ENCODE results near the gene NBAS. TPM values are rescaled to one million over a fixed set of nuclear protein-coding genes. Genes with fewer than 3 reads are reported as not detected.
A peak's percentile ranks its signal among the peaks of the same experiment; 100 is the strongest.
"Not testable (repeated sequence)": the region's sequence is repeated elsewhere in the genome, so short reads cannot be mapped to it uniquely, and the experiment has no call there.

The NBAS gene
- polyA plus RNA-seq, 4 donors = 26.0 to 67.2 (median 33.6) TPM

DNA sequence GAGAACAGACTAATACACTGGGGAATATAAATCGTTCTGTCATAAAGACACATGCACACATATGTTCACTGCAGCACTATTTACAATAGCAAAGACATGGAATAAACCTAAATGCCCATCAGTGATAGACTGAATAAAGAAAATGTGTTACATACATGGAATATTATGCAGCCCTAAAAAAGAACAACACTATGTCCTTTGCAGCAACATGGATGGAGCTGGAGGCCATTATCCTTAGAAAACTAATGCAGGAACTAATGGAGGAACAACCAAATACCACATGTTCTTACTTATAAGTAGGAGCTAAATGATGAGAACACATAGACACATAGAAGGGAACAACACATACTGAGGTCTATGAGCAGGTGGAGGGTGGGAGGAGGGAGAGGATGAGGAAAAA lies 61.9 kb downstream of the NBAS start:
- not testable (repeated sequence) for H3K9me3 ChIP-seq (ENCODE audit: control insufficient read depth in 2 of 2, insufficient read depth in 1 of 2, low read depth in 1 of 2, low read length in 1 of 2); H3K4me1 ChIP-seq (ENCODE audit: control insufficient read depth in 3 of 3, insufficient read depth in 2 of 3, low read depth in 1 of 3, low read length in 2 of 3); DNase-seq; H3K4me3 ChIP-seq (ENCODE audit: low read depth in 1 of 3, low read length in 3 of 3); H3K27me3 ChIP-seq (ENCODE audit: control insufficient read depth in 3 of 3, insufficient read depth in 3 of 3, low read length in 3 of 3); FAIRE-seq; H3K27ac ChIP-seq (ENCODE audit: low read depth in 1 of 3, low read length in 2 of 3)
- 95 to 100% (median 100%) methylated on average over 1 of the region's 1 CpG for WGBS, 3 donors
- peaks cover 0 to 16% (median 8%) of the 10 kb centered on the region in 3 donors for H3K36me3 ChIP-seq (ENCODE audit: control insufficient read depth in 3 of 3, insufficient read depth in 2 of 3, low read depth in 1 of 3, low read length in 3 of 3)

DNA sequence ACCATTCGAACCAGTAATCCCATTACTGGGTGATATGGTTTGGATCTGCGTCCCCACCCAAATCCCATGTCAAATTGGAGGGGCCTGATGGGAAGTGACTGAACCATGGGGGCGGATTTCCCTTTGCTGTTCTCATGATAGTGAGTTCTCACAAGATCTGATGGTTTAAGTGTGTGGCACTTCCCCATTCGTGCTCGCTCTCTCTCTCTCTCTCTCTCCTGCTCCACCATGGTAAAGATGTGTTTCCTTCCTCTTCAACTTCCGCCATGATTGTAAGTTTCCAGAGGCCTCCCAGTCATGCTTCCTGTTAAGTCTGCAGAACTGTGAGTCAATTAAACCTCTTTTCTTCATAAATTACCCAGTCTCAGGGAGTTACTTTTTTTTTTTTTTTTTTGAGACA lies 62.6 kb downstream of the NBAS start:
- Histone ChIP-seq H3K9me3 (ENCODE audit: control insufficient read depth in 2 of 2, insufficient read depth in 1 of 2, low read depth in 1 of 2, low read length in 1 of 2) (no peaks in the 10 kb centered on the region), H3K36me3 (ENCODE audit: control insufficient read depth in 3 of 3, insufficient read depth in 2 of 3, low read depth in 1 of 3, low read length in 3 of 3) (peaks cover 0 to 16% (median 8%) of the 10 kb centered on the region in 3 donors), H3K4me1 (ENCODE audit: control insufficient read depth in 3 of 3, insufficient read depth in 2 of 3, low read depth in 1 of 3, low read length in 2 of 3) (no peaks in the 10 kb centered on the region), H3K27ac (ENCODE audit: low read depth in 1 of 3, low read length in 2 of 3) (no peak overlapping the region), H3K4me3 (ENCODE audit: low read depth in 1 of 3, low read length in 3 of 3) (no peak overlapping the region), H3K27me3 (ENCODE audit: control insufficient read depth in 3 of 3, insufficient read depth in 3 of 3, low read length in 3 of 3) (no peaks in the 10 kb centered on the region)
- 94 to 97% (median 96%) methylated on average over 6 of the region's 6 CpGs for WGBS, 3 donors
- DNase-seq (no peak), FAIRE-seq (no peak)

DNA sequence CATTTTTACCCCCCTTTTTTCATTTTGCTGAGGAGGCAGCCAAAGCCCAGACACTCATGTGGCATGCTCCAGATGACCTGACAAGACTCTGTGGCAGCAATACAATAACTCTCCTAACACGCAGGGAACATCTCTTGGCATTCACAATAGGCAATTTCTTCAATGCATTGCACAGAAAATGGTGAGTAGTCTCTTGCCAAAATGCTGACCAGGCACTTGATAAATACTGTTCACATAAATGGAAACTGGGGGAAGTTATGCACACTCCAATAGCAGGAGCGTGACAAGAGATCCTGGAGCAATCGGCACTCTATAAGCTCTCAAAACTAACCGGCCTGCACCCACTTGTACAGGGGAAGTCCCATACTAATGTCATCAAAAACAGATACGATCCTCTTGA lies 66.3 kb downstream of the NBAS start:
- Histone ChIP-seq H3K9me3 (ENCODE audit: control insufficient read depth in 2 of 2, insufficient read depth in 1 of 2, low read depth in 1 of 2, low read length in 1 of 2) (no peaks in the 10 kb centered on the region), H3K4me3 (ENCODE audit: low read depth in 1 of 3, low read length in 3 of 3) (no peak overlapping the region), H3K27ac (ENCODE audit: low read depth in 1 of 3, low read length in 2 of 3) (no peak overlapping the region), H3K4me1 (ENCODE audit: control insufficient read depth in 3 of 3, insufficient read depth in 2 of 3, low read depth in 1 of 3, low read length in 2 of 3) (no peaks in the 10 kb centered on the region), H3K27me3 (ENCODE audit: control insufficient read depth in 3 of 3, insufficient read depth in 3 of 3, low read length in 3 of 3) (no peaks in the 10 kb centered on the region), H3K36me3 (ENCODE audit: control insufficient read depth in 3 of 3, insufficient read depth in 2 of 3, low read depth in 1 of 3, low read length in 3 of 3) (peaks cover 0 to 15% (median 0%) of the 10 kb centered on the region in 3 donors)
- 92 to 96% (median 94%) methylated on average over 5 of the region's 5 CpGs for WGBS, 3 donors
- no peak for DNase-seq
- FAIRE-seq = no peak

DNA sequence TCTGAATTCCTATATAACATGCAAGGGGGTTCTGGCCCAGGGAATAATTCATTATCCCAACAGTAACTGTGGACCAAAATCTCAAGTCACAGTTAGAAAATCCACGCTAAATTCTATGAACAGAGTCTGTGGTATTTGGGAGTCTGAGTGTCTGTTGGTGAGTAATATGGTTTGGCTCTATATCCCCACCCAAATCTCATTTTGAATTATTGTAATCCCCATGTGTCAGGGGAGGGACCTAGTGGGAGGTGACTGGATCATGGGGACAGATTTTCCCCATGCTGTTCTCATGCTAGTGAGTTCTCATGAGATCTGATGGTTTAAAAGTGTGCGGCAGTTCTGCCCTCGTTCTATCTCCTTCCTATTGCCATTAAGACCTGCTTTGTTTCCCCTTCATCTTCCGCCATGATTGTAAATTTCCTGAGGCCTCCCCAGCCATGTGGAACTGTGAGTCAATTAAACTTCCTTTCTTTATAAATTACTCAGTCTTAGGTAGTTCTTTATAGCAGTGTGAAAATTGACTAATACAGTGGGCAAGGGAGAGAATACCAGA lies 68.3 kb downstream of the NBAS start:
- H3K4me3 ChIP-seq (ENCODE audit: low read depth in 1 of 3, low read length in 3 of 3) = no peak overlapping the region

DNA sequence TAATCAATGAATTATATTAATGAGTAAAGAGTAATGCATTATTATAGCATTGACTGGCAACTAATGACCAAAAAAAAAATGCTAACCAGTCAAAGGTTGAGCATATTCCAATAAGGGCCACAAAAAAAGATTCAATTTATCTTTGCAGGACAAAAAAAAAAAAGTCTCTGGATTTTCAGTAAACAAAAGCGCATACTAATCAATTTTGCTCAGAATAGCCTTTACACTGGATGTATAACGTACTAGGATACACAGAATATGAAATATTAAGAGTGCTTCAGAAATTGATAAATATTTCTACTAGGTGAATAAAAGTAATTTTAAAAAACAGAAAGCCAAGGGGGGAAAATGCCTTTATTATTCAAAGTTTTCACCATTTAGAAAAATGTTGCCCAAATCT lies 74.4 kb downstream of the NBAS start:
- H3K4me1 ChIP-seq (ENCODE audit: control insufficient read depth in 3 of 3, insufficient read depth in 2 of 3, low read depth in 1 of 3, low read length in 2 of 3) = no peaks in the 10 kb centered on the region
- no peak overlapping the region for H3K4me3 ChIP-seq (ENCODE audit: low read depth in 1 of 3, low read length in 3 of 3)
- DNase-seq (no peak), FAIRE-seq (no peak)
- H3K9me3 ChIP-seq (ENCODE audit: control insufficient read depth in 2 of 2, insufficient read depth in 1 of 2, low read depth in 1 of 2, low read length in 1 of 2) = no peaks in the 10 kb centered on the region
- H3K27ac ChIP-seq (ENCODE audit: low read depth in 1 of 3, low read length in 2 of 3) = no peak overlapping the region
- no peaks in the 10 kb centered on the region for H3K27me3 ChIP-seq (ENCODE audit: control insufficient read depth in 3 of 3, insufficient read depth in 3 of 3, low read length in 3 of 3)
- H3K36me3 ChIP-seq (ENCODE audit: control insufficient read depth in 3 of 3, insufficient read depth in 2 of 3, low read depth in 1 of 3, low read length in 3 of 3) = peaks cover 3 to 18% (median 3%) of the 10 kb centered on the region in 3 donors
- 97 to 100% (median 99%) methylated on average over 2 of the region's 2 CpGs for WGBS, 3 donors

More for the DNA sequence above, 68.3 kb downstream of the NBAS start:
- Histone ChIP-seq H3K36me3 (ENCODE audit: control insufficient read depth in 3 of 3, insufficient read depth in 2 of 3, low read depth in 1 of 3, low read length in 3 of 3) (peaks cover 0 to 10% (median 0%) of the 10 kb centered on the region in 3 donors), H3K27ac (ENCODE audit: low read depth in 1 of 3, low read length in 2 of 3) (no peak overlapping the region), H3K27me3 (ENCODE audit: control insufficient read depth in 3 of 3, insufficient read depth in 3 of 3, low read length in 3 of 3) (no peaks in the 10 kb centered on the region), H3K9me3 (ENCODE audit: control insufficient read depth in 2 of 2, insufficient read depth in 1 of 2, low read depth in 1 of 2, low read length in 1 of 2) (no peaks in the 10 kb centered on the region), H3K4me1 (ENCODE audit: control insufficient read depth in 3 of 3, insufficient read depth in 2 of 3, low read depth in 1 of 3, low read length in 2 of 3) (no peaks in the 10 kb centered on the region)
- FAIRE-seq = no peak
- no peak for DNase-seq
- 92 to 99% (median 96%) methylated on average over 4 of the region's 4 CpGs for WGBS, 3 donors

DNA sequence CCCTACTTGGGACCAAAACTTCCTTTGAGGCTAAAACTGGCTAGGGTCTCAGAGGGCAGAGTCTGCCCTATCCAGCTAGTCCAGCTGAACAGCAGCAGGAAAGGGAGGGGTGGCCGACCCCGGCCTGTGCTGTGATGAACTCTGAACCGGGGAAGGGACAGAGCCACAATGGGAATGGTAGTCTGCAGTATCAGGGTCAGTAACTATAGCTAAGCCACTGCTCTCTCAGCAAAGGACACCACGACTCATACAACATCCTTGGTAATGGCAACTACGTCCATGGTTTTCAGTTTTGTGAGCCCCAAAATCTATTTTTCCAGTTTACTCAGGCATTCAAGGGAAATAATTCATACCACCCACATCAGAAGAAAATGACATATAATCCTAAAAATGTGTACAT lies 75.2 kb downstream of the NBAS start:
- H3K4me3 ChIP-seq (ENCODE audit: low read depth in 1 of 3, low read length in 3 of 3) = no peak overlapping the region
- DNase-seq (no peak), FAIRE-seq (no peak)
- 87 to 96% (median 93%) methylated on average over 5 of the region's 5 CpGs for WGBS, 3 donors
- peaks cover 3 to 20% (median 3%) of the 10 kb centered on the region in 3 donors for H3K36me3 ChIP-seq (ENCODE audit: control insufficient read depth in 3 of 3, insufficient read depth in 2 of 3, low read depth in 1 of 3, low read length in 3 of 3)
- no peaks in the 10 kb centered on the region for H3K4me1 ChIP-seq (ENCODE audit: control insufficient read depth in 3 of 3, insufficient read depth in 2 of 3, low read depth in 1 of 3, low read length in 2 of 3)
- H3K27me3 ChIP-seq (ENCODE audit: control insufficient read depth in 3 of 3, insufficient read depth in 3 of 3, low read length in 3 of 3) = no peaks in the 10 kb centered on the region
- no peaks in the 10 kb centered on the region for H3K9me3 ChIP-seq (ENCODE audit: control insufficient read depth in 2 of 2, insufficient read depth in 1 of 2, low read depth in 1 of 2, low read length in 1 of 2)
- no peak overlapping the region for H3K27ac ChIP-seq (ENCODE audit: low read depth in 1 of 3, low read length in 2 of 3)

DNA sequence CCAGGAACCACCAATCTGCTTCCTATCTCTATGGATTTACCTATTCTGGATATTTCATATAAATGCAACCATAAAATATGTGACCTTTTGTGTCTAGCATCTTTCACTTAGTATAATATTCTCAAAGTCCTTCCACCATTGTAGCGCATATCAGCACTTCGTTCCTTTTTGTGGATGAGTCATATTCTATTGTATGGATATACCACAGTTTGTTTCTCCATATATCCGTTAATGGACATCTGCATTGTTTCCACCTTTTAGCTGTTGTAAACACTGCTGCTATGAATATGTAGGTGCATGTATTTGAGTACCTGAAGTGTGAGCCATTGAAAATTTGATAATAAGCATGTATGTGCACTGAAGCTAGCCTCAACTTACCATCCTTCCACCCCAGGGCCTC lies 80.1 kb downstream of the NBAS start:
- H3K4me1 ChIP-seq (ENCODE audit: control insufficient read depth in 3 of 3, insufficient read depth in 2 of 3, low read depth in 1 of 3, low read length in 2 of 3) = no peaks in the 10 kb centered on the region
- no peak overlapping the region for H3K27ac ChIP-seq (ENCODE audit: low read depth in 1 of 3, low read length in 2 of 3)
- H3K27me3 ChIP-seq (ENCODE audit: control insufficient read depth in 3 of 3, insufficient read depth in 3 of 3, low read length in 3 of 3) = no peaks in the 10 kb centered on the region
- peaks cover 3 to 19% (median 6%) of the 10 kb centered on the region in 3 donors for H3K36me3 ChIP-seq (ENCODE audit: control insufficient read depth in 3 of 3, insufficient read depth in 2 of 3, low read depth in 1 of 3, low read length in 3 of 3)
- H3K9me3 ChIP-seq (ENCODE audit: control insufficient read depth in 2 of 2, insufficient read depth in 1 of 2, low read depth in 1 of 2, low read length in 1 of 2) = no peaks in the 10 kb centered on the region
- H3K4me3 ChIP-seq (ENCODE audit: low read depth in 1 of 3, low read length in 3 of 3) = no peak overlapping the region
- DNase-seq (no peak), FAIRE-seq (no peak)
- 94 to 100% (median 99%) methylated on average over 3 of the region's 3 CpGs for WGBS, 3 donors

DNA sequence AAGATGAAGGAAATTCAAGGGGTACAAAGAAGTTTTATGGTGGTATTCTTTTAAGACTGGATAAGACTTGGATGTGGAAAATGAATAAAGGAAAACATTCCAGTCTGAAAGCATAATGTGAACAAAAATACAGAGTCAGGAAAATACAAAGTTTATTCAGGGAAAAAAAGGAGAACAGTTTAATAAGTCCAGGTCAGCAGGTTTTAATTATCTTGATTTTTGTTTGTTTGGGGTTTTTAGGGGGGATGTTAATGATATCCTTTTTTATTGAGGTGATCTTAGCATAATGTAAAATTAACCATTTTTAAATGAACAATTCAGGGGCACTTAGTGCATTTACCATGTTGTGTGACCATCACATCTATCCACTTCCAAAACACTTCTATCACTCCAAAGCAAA lies 80.6 kb downstream of the NBAS start:
- Histone ChIP-seq H3K27me3 (ENCODE audit: control insufficient read depth in 3 of 3, insufficient read depth in 3 of 3, low read length in 3 of 3) (no peaks in the 10 kb centered on the region), H3K4me3 (ENCODE audit: low read depth in 1 of 3, low read length in 3 of 3) (no peak overlapping the region), H3K36me3 (ENCODE audit: control insufficient read depth in 3 of 3, insufficient read depth in 2 of 3, low read depth in 1 of 3, low read length in 3 of 3) (peaks cover 3 to 16% (median 3%) of the 10 kb centered on the region in 3 donors), H3K4me1 (ENCODE audit: control insufficient read depth in 3 of 3, insufficient read depth in 2 of 3, low read depth in 1 of 3, low read length in 2 of 3) (no peaks in the 10 kb centered on the region), H3K27ac (ENCODE audit: low read depth in 1 of 3, low read length in 2 of 3) (no peak overlapping the region), H3K9me3 (ENCODE audit: control insufficient read depth in 2 of 2, insufficient read depth in 1 of 2, low read depth in 1 of 2, low read length in 1 of 2) (no peaks in the 10 kb centered on the region)
- DNase-seq (no peak), FAIRE-seq (no peak)

DNA sequence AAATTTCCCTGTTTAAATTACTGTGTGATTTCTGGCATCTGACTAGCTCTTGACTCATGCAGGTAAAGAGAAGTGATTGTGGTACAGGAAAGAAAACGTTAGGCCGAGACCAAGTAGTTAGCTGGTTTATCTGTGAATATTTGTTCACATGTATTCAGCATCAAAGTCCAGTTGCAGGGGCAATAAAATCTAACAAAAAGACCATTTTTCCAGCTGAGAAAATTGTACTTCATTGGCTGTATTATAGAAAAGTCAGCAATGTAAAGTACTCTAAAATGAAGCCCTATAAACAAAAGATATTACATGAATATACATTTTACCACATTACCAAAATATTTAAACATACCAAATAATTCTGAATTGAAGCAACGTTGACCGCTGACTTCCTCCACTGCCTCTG lies 88.3 kb downstream of the NBAS start:
- H3K4me3 ChIP-seq (ENCODE audit: low read depth in 1 of 3, low read length in 3 of 3) = no peak overlapping the region
- DNase-seq = peak in 1 of 2 donors; percentile 56
- no peak for FAIRE-seq
- WGBS, 3 donors = 40 to 73% (median 62%) methylated on average over 4 of the region's 4 CpGs
- H3K27me3 ChIP-seq (ENCODE audit: control insufficient read depth in 3 of 3, insufficient read depth in 3 of 3, low read length in 3 of 3) = no peaks in the 10 kb centered on the region
- no peaks in the 10 kb centered on the region for H3K9me3 ChIP-seq (ENCODE audit: control insufficient read depth in 2 of 2, insufficient read depth in 1 of 2, low read depth in 1 of 2, low read length in 1 of 2)
- H3K27ac ChIP-seq (ENCODE audit: low read depth in 1 of 3, low read length in 2 of 3) = no peak overlapping the region
- peaks cover 0 to 10% (median 0%) of the 10 kb centered on the region in 3 donors for H3K4me1 ChIP-seq (ENCODE audit: control insufficient read depth in 3 of 3, insufficient read depth in 2 of 3, low read depth in 1 of 3, low read length in 2 of 3)
- H3K36me3 ChIP-seq (ENCODE audit: control insufficient read depth in 3 of 3, insufficient read depth in 2 of 3, low read depth in 1 of 3, low read length in 3 of 3) = peaks cover 7 to 22% (median 21%) of the 10 kb centered on the region in 3 donors
